Progenitor cell of endocrine pancreas (in vitro differentiated cells): ENCODE measurements around the gene IL1RAPL2. TPM values are rescaled to one million over a fixed set of nuclear protein-coding genes. Genes with fewer than 3 reads are reported as not detected.

Experiments
- DNase-seq: peaks from one replicate; pipeline ENCODE4 v3.0.0; 2021; ENCODE audit warnings: low spot score; ENCODE audit not compliant: unreplicated experiment
- H3K27ac Mint-ChIP-seq: 2 replicates; pipeline ENCODE4 v1.8.0; 2021; ENCODE audit warnings: mild to moderate bottlenecking, moderate library complexity, mixed read lengths
- H3K27me3 Mint-ChIP-seq: 2 replicates; pipeline ENCODE4 v1.8.0; 2021; ENCODE audit warnings: mixed read lengths
- H3K36me3 Mint-ChIP-seq: 2 replicates; pipeline ENCODE4 v1.8.0; 2022; ENCODE audit warnings: mixed read lengths; ENCODE audit not compliant: insufficient read depth
- H3K4me1 Mint-ChIP-seq: 2 replicates; pipeline ENCODE4 v1.8.0; 2021; ENCODE audit warnings: low read depth, mixed read lengths
- H3K4me3 Mint-ChIP-seq: 2 replicates; pipeline ENCODE4 v1.8.0; 2021; ENCODE audit warnings: low read depth, mild to moderate bottlenecking, moderate library complexity, mixed read lengths
- H3K9me3 Mint-ChIP-seq: 2 replicates; pipeline ENCODE4 v1.8.0; 2021; ENCODE audit warnings: low read depth, mixed read lengths
- CTCF ChIP-seq: fragments of 200-600 bp; sonication (generic); IDR thresholded peaks from one replicate; pipeline ENCODE4 v1.5.0; 2021; ENCODE audit warnings: antibody characterized with exemption, mild to moderate bottlenecking; ENCODE audit not compliant: unreplicated experiment
- total RNA-seq: library from RNA; stranded (reverse); gene quantifications from 2 replicates; pipeline ENCODE4 v1.2.1, GENCODE V29; 2021

The IL1RAPL2 gene
- total RNA-seq, 1 donor from 2014 or later, result 0.91 TPM

- no peak for DNase-seq
- Mint-ChIP-seq H3K9me3 (peaks cover 37% of the 10 kb centered on the region), H3K27me3 (no peaks in the 10 kb centered on the region), H3K4me1 (peaks cover 3% of the 10 kb centered on the region), H3K27ac (no peak overlapping the region), H3K36me3 (peaks cover 1% of the 10 kb centered on the region), H3K4me3 (no peak overlapping the region)
- no peak for TF ChIP-seq CTCF
Observed at GRCh38 chrX:105424729-105425128, 858.7 kb downstream of the IL1RAPL2 start.

GRCh38 chrX:105451401-105451800 is 885.4 kb downstream of the IL1RAPL2 start:
- peaks cover 24% of the 10 kb centered on the region for H3K9me3 Mint-ChIP-seq
- no peaks in the 10 kb centered on the region for H3K27me3 Mint-ChIP-seq
- H3K36me3 Mint-ChIP-seq, result no peaks in the 10 kb centered on the region
- no peak overlapping the region for H3K27ac Mint-ChIP-seq
- H3K4me3 Mint-ChIP-seq, result no peak overlapping the region
- DNase-seq, result no peak
- TF ChIP-seq CTCF, result no peak
- no peaks in the 10 kb centered on the region for H3K4me1 Mint-ChIP-seq

- H3K4me3 Mint-ChIP-seq, result no peak overlapping the region
Observed at GRCh38 chrX:105458846-105459245, 892.8 kb downstream of the IL1RAPL2 start.

GRCh38 chrX:105460376-105460775 is 894.4 kb downstream of the IL1RAPL2 start:
- no peak for TF ChIP-seq CTCF
- Mint-ChIP-seq H3K4me3 (no peak overlapping the region), H3K27me3 (no peaks in the 10 kb centered on the region), H3K9me3 (peaks cover 27% of the 10 kb centered on the region), H3K27ac (no peak overlapping the region), H3K4me1 (peaks cover 7% of the 10 kb centered on the region), H3K36me3 (no peaks in the 10 kb centered on the region)
- DNase-seq, result no peak

More at GRCh38 chrX:105458846-105459245, 892.8 kb downstream of the IL1RAPL2 start:
- H3K36me3 Mint-ChIP-seq, result no peaks in the 10 kb centered on the region
- peaks cover 33% of the 10 kb centered on the region for H3K9me3 Mint-ChIP-seq
- no peak overlapping the region for H3K27ac Mint-ChIP-seq
- TF ChIP-seq CTCF, result no peak
- no peak for DNase-seq
- H3K4me1 Mint-ChIP-seq, result peaks cover 7% of the 10 kb centered on the region
- H3K27me3 Mint-ChIP-seq, result no peaks in the 10 kb centered on the region

GRCh38 chrX:105461016-105461415 is 895.0 kb downstream of the IL1RAPL2 start:
- no peak overlapping the region for H3K27ac Mint-ChIP-seq
- no peak for TF ChIP-seq CTCF
- peaks cover 22% of the 10 kb centered on the region for H3K9me3 Mint-ChIP-seq
- peaks cover 7% of the 10 kb centered on the region for H3K4me1 Mint-ChIP-seq
- no peaks in the 10 kb centered on the region for H3K27me3 Mint-ChIP-seq
- H3K36me3 Mint-ChIP-seq, result no peaks in the 10 kb centered on the region
- DNase-seq, result no peak
- no peak overlapping the region for H3K4me3 Mint-ChIP-seq
